Measurements from ENCODE around the gene DLG1. TPM values are rescaled to one million over a fixed set of nuclear protein-coding genes. Genes with fewer than 3 reads are reported as not detected.

DLG1 gene
- total RNA-seq, 4 donors from 2014 or later, result 134 to 211 (median 152) TPM

- WGBS, 2 donors (ENCODE audit: low coverage in 1 of 2), result 78 to 83% methylated on average over 2 of the region's 2 CpGs
- Histone ChIP-seq H3K4me1 (no peaks in the 10 kb centered on the region), H3K9me3 (no peaks in the 10 kb centered on the region), H3K27ac (no peak overlapping the region), H3K36me3 (peaks cover 0 to 32% (median 8%) of the 10 kb centered on the region in 4 donors), H3K27me3 (no peaks in the 10 kb centered on the region), H3K4me3 (no peak overlapping the region)
- in situ Hi-C loops (cut with MboI; ENCODE audit: low pct_ligation_motif_present in 1 of 4, low pct_unique_long_range_greater_than_20kb in 1 of 4, low sequenced_read_pairs in 3 of 4) (no loop called here), intact Hi-C loops (cut with DNase I; ENCODE audit: low total_unique reads) (no loop called here)
- TF ChIP-seq CTCF (IDR thresholded peaks at IDR 0.05), result no peak
- no peak for TF ChIP-seq POLR2AphosphoS5 (IDR thresholded peaks at IDR 0.05)
- TF ChIP-seq POLR2A (IDR thresholded peaks at IDR 0.05), result no peak
- TF ChIP-seq EP300 (IDR thresholded peaks at IDR 0.05; ENCODE audit: low read depth), result no peak
- DNase-seq, result no peak
These were observed 172.8 kb downstream of the DLG1 start for GRCh38 chr3:197125636-197126035.

GRCh38 chr3:197124713-197125112 is 173.7 kb downstream of the DLG1 start:
- 69 to 82% methylated on average over 4 to 6 of the region's 6 CpGs for WGBS, 2 donors (ENCODE audit: low coverage in 1 of 2)
- Histone ChIP-seq H3K27ac (no peak overlapping the region), H3K4me3 (no peak overlapping the region), H3K4me1 (no peaks in the 10 kb centered on the region), H3K36me3 (peaks cover 0 to 23% (median 4%) of the 10 kb centered on the region in 4 donors), H3K9me3 (no peaks in the 10 kb centered on the region), H3K27me3 (no peaks in the 10 kb centered on the region)
- in situ Hi-C loops (cut with MboI; ENCODE audit: low pct_ligation_motif_present in 1 of 4, low pct_unique_long_range_greater_than_20kb in 1 of 4, low sequenced_read_pairs in 3 of 4) (no loop called here), intact Hi-C loops (cut with DNase I; ENCODE audit: low total_unique reads) (no loop called here)
- no peak for DNase-seq
- TF ChIP-seq POLR2A (IDR thresholded peaks at IDR 0.05), result no peak
- TF ChIP-seq EP300 (IDR thresholded peaks at IDR 0.05; ENCODE audit: low read depth), result no peak
- no peak for TF ChIP-seq CTCF (IDR thresholded peaks at IDR 0.05)
- no peak for TF ChIP-seq POLR2AphosphoS5 (IDR thresholded peaks at IDR 0.05)

GRCh38 chr3:197122394-197122793 is 176.0 kb downstream of the DLG1 start:
- 50 to 70% methylated on average over 2 of the region's 2 CpGs for WGBS, 2 donors (ENCODE audit: low coverage in 1 of 2)
- Histone ChIP-seq H3K4me1 (no peaks in the 10 kb centered on the region), H3K27ac (no peak overlapping the region), H3K36me3 (peaks cover 0 to 17% (median 4%) of the 10 kb centered on the region in 4 donors), H3K9me3 (no peaks in the 10 kb centered on the region), H3K4me3 (no peak overlapping the region), H3K27me3 (no peaks in the 10 kb centered on the region)
- no peak for DNase-seq
- intact Hi-C loops (cut with DNase I; ENCODE audit: low total_unique reads) (no loop called here), in situ Hi-C loops (cut with MboI; ENCODE audit: low pct_ligation_motif_present in 1 of 4, low pct_unique_long_range_greater_than_20kb in 1 of 4, low sequenced_read_pairs in 3 of 4) (no loop called here)
- no peak for TF ChIP-seq EP300 (IDR thresholded peaks at IDR 0.05; ENCODE audit: low read depth)
- no peak for TF ChIP-seq POLR2AphosphoS5 (IDR thresholded peaks at IDR 0.05)
- no peak for TF ChIP-seq POLR2A (IDR thresholded peaks at IDR 0.05)
- TF ChIP-seq CTCF (IDR thresholded peaks at IDR 0.05), result no peak

- intact Hi-C loops (cut with DNase I; ENCODE audit: low total_unique reads), result no loop called here
- Histone ChIP-seq H3K4me3 (no peak overlapping the region), H3K27me3 (no peaks in the 10 kb centered on the region), H3K4me1 (no peaks in the 10 kb centered on the region), H3K36me3 (peaks cover 0 to 31% (median 0%) of the 10 kb centered on the region in 4 donors), H3K9me3 (no peaks in the 10 kb centered on the region), H3K27ac (no peak overlapping the region)
- DNase-seq, result no peak
- in situ Hi-C loops (cut with MboI; ENCODE audit: low pct_ligation_motif_present in 1 of 4, low pct_unique_long_range_greater_than_20kb in 1 of 4, low sequenced_read_pairs in 3 of 4), result no loop called here
- WGBS, 2 donors (ENCODE audit: low coverage in 1 of 2), result 77% methylated on average over 2 of the region's 2 CpGs; no CpG with 5 or more reads in 1 of the 2 donors
- no peak for TF ChIP-seq EP300 (IDR thresholded peaks at IDR 0.05; ENCODE audit: low read depth)
These were observed 181.3 kb downstream of the DLG1 start for GRCh38 chr3:197117114-197117513.

DNA sequence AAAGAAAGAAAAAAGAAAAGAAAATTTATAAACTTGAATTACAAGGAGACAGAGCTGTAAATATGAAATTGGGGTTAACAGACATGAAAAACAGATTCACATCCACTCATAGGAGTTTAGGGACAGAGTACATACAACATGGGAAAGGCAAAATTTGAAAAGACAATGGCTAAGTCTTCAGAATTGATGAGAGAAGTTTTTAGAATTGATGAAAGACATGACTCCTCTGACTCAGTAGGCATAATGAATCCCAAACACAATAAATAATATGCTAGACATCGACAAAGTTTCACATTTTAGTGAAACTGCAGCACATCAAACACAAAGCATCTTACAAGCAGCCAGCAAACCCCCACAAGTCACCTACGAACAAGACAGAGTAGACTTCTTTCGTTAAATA is 184.4 kb downstream of the DLG1 start:
- Histone ChIP-seq H3K9me3 (no peaks in the 10 kb centered on the region), H3K4me3 (no peak overlapping the region), H3K36me3 (peaks cover 0 to 41% (median 7%) of the 10 kb centered on the region in 4 donors), H3K27ac (no peak overlapping the region), H3K4me1 (no peaks in the 10 kb centered on the region), H3K27me3 (no peaks in the 10 kb centered on the region)
- no peak for DNase-seq
- in situ Hi-C loops (cut with MboI; ENCODE audit: low pct_ligation_motif_present in 1 of 4, low pct_unique_long_range_greater_than_20kb in 1 of 4, low sequenced_read_pairs in 3 of 4), result no loop called here
- intact Hi-C loops (cut with DNase I; ENCODE audit: low total_unique reads), result no loop called here
- WGBS, 2 donors (ENCODE audit: low coverage in 1 of 2), result 91 to 97% methylated on average over 3 of the region's 3 CpGs
- TF ChIP-seq POLR2AphosphoS5 (IDR thresholded peaks at IDR 0.05) (no peak), EP300 (IDR thresholded peaks at IDR 0.05; ENCODE audit: low read depth) (no peak), POLR2A (IDR thresholded peaks at IDR 0.05) (no peak), CTCF (IDR thresholded peaks at IDR 0.05) (no peak)

Data from transverse colon (tissue), 4 donors.